NCI-H2171 treated with DMSO at 0.1 percent for 48 hours (cell line): Measurements from ENCODE around the gene HOXA3.

Experiments used
- DNase-seq: peaks from one replicate; lab custom pipeline; 2025; lab: John Stamatoyannopoulos, UW

Gene HOXA3

GRCh38 chr7:27151931-27152815, at the start of gene HOXA3:
Gene HOXA3 (minus strand): TSS chr7:27152583. CDS start chr7:27110640, 41,943 bp downstream.
- DNase-seq = no peak

DNA sequence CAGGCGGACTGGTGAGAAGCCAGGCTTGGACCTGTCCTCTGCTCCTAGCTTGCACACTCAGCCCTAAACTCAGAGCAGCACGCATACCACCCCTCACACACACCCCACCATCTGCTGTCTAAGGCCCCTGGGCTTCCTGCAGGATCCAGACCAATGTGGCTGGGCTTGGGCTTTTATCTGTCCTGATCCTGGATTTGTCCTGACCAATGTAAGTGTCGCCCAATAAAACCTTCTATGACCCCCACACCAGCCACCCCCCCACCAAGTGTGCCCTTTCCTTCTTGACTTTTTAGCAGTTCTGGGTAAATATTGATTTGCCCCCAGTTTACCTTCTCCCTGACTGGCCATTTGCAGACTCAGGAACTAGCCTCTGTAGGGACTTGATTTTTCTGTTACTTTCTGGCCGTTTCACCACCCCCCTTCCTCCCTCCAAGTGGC, 49.2 kb upstream of the HOXA3 start:
- no peak for DNase-seq

- peak; percentile 9 for DNase-seq
Observed at GRCh38 chr7:27200761-27201579, 48.6 kb upstream of the HOXA3 start.

GRCh38 chr7:27199849-27200760, 47.7 kb upstream of the HOXA3 start, which contains the start of gene HOXA13:
Gene HOXA13 (minus strand): TSS chr7:27200091. CDS start chr7:27200077, 14 bp downstream.
- DNase-seq = peak; percentile 67

DNA sequence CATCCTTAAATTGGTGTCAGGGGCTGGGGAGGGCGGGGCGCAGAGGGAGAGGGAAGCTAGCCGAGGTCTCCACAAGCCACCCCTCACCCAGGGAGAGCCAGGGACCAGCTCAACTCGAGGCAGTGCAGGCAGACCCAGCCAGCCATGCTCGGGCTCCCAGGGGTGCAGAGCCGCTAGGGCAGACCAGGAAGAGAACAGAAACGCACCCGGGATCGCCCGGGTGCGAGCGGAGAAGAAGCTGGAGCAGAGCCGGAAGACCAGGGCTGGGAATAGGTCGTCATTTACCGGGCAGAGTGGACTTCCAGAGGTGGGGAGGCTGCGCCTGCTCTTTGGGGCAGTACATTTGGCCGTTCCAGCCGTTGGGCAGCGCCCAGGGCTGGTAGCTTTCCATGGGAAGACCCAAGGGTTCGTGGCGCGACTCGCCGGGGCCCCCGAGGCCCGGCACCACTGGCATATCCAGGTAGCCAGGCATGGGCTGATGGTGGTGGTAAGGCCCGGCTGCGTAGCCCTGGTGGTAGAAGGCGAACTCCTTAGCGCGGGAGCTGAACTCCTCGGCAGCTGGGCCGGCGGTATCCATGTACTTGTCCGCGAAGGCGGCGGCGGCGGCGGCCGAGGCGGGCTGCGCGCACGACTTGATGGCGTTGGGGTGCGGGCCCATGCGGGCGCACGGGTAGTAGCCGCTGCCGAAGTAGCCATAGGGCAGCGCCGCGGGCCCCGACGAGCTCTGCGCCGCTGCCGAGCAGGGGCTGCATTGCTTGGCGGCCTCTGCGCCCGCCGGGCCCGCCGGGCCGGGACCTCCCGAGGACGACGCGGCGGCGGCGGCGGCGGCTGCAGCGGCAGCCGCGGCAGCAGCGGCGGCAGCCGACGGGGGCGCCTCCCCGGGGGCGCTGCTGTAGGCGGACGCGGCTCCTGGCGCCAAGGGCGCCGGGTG, 46.8 kb upstream of the HOXA3 start:
- DNase-seq = peak; percentile 57

DNA sequence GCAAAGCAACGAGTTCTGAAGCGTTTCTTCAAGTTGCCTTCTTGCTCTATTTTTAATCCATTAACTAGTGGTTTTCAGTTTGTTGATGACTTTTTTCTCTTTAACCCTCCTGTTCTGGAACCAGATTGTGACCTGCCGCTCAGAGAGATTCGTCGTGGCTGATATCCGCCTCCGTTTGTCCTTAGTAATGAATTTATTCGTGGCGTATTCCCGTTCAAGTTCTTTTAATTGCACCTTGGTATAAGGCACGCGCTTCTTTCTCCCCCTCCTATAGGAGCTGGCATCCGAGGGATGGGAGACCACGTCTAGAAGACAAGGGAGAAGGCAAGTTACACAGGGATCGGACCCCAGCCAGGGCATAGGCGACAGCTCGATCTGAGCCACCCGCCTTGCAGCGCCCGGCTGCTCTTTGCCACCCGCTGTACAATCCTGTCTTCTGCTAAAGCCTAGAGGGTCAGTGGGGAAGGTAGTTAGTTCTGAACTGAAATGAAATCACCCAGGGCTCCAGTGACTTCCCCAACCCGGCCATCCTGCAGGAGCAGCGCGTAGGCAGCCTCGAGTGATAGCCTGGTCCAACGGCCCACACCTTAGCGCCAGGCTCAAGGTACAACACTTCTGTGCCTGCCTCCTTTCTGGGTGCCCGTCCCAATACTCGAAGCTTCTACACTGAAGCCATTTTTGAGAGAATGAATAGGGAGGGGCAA, 45.9 kb upstream of the HOXA3 start:
- DNase-seq = no peak

DNA sequence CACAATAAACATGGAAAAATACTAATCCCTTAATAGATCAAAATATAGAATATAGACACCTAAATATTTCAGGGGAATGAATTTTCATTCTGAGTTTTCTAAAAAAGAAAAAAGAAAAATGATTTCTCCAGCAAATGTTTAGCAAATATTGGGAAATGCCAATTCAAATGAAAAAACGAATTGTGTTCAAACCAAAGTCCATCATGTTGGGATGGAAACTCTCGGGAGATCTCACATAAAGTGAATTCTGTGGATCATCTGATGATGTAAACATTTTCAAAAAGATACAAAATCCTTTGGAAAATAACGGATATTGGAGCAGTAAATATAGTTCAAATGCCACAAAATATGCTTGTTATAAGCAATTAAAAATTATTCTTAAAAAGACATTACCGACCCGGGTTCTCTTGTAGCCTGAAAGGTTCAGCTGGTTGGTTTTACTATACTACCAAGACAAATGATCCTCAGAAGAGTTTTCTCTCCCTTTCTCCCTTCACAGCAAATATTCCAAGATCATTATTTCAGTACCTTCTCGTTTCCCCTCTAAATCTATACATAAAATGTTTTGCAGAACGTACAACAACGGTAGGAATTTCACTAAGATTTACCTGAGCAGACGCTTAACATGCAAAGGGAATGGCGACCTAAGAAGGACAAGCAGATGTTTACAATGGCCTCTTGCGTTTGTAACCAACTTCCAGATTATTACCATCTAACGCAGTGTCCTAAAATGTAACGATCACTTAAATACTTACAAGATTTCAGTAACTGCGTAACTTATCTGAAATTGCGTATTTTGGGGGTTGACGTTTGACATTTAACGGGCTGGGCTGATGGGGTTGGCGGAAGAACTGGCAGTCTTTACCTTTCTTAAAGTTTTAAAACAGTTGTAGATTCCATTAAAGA, 45.0 kb upstream of the HOXA3 start:
- DNase-seq = no peak

GRCh38 chr7:27196287-27196767, 43.9 kb upstream of the HOXA3 start:
- peak; percentile 72 for DNase-seq

DNA sequence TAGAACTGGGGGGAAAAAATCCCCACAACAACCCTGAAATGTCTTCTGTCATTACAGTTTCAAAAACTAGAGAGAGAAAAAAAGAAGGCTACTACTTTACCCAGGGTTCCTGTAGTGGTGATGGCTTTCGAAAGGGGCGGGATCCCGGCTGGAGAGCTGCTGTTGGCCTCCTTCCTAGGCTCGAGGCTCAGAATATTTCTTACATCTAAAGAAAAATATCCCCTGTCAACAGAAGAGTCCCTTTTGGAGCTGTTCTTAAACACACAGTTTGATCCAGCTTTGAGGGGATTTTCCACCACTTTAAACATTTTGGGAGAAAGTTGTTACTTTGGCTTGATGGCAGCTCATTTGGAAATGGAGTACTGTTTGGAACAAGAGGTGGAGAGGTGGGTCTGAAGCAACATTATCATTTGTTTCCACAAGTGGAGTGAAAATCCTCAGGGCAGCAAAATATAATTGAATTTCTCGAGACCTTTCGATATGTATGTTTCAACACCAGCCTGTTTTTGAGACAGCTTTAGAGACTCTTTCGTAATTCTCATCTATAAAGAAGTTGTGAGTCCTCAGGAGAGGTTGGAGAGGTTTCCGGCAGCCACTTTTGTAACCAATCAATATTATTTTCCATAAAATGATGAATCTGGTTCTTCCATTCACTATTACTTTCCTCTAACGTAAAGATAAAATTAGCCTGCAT, 42.5 kb upstream of the HOXA3 start:
- DNase-seq = no peak

- no peak for DNase-seq
Observed at GRCh38 chr7:27194002-27194352, 41.6 kb upstream of the HOXA3 start.

DNA sequence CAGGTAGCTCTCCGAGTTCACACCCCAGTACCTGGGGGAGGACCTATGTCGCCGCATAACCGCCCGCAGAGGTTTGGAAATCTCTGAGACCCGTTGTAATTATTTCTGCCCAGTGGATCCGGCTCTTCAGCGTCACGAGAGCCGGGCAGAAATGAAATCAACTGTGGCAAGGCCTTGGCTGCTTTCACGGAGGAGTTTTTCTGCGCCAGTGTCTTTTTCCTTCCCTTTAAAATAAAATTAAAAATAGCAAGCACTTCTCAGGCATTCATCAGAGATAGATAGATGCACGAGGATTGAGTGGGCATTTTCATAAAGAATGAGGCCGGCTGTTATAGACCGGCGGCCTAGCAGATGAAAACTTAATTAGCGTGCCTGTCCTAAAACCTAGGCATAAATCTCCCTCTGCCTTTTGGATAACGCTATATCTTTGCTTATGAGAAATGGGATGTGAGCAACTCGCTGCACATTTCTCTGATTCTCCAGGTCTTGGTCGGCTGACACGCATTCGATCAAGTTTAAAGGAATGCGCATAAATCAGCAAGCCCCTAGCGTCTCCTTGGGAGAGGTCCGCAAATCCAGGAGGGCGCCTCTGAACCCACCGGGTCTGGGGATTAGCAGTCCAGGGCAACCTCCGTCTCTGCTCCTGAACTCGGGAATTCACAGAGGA, 41.1 kb upstream of the HOXA3 start:
- DNase-seq = no peak

- DNase-seq = no peak
Observed at GRCh38 chr7:27192546-27193334, 40.4 kb upstream of the HOXA3 start.

GRCh38 chr7:27191833-27192545, 39.6 kb upstream of the HOXA3 start:
- DNase-seq = no peak

- DNase-seq = no peak
Observed at GRCh38 chr7:27191161-27191731, 38.9 kb upstream of the HOXA3 start.

GRCh38 chr7:27189997-27190748, 37.8 kb upstream of the HOXA3 start:
- no peak for DNase-seq
